ENCODE data around the gene HAPLN2. TPM values are rescaled to one million over a fixed set of nuclear protein-coding genes. Genes with fewer than 3 reads are reported as not detected.
A peak's percentile ranks its signal among the peaks of the same experiment; 100 is the strongest.

The HAPLN2 gene
- total and polyA plus RNA-seq, 2 experiments from 2014 or later, result 8.5 to 19.0 TPM

- no peaks in the 10 kb centered on the region for H3K36me3 ChIP-seq
- no peak for TF ChIP-seq CTCF (IDR thresholded peaks at IDR 0.05; ENCODE audit: low read depth, low read length)
- H3K27me3 ChIP-seq, result peaks cover 55% of the 10 kb centered on the region
- no peak overlapping the region for H3K27ac ChIP-seq
- no peak overlapping the region for H3K4me3 ChIP-seq
- H3K9me3 ChIP-seq (ENCODE audit: low read depth), result no peaks in the 10 kb centered on the region
- no peak for DNase-seq (ENCODE audit: low read depth in 1 of 2, low spot score in 1 of 2)
- H3K4me1 ChIP-seq (ENCODE audit: low read depth), result no peaks in the 10 kb centered on the region
These were observed 13.1 kb downstream of the HAPLN2 start for GRCh38 chr1:156632355-156632754.

- Histone ChIP-seq H3K36me3 (no peaks in the 10 kb centered on the region), H3K9me3 (ENCODE audit: low read depth) (no peaks in the 10 kb centered on the region), H3K27me3 (peaks cover 83% of the 10 kb centered on the region), H3K4me1 (ENCODE audit: low read depth) (no peaks in the 10 kb centered on the region), H3K4me3 (no peak overlapping the region), H3K27ac (no peak overlapping the region)
- TF ChIP-seq CTCF (IDR thresholded peaks at IDR 0.05; ENCODE audit: low read depth, low read length), result no peak
- DNase-seq (ENCODE audit: low read depth in 1 of 2, low spot score in 1 of 2), result no peak
These were observed 19.2 kb downstream of the HAPLN2 start for GRCh38 chr1:156638189-156638985.

- Histone ChIP-seq H3K27me3 (peaks cover 83% of the 10 kb centered on the region), H3K36me3 (no peaks in the 10 kb centered on the region), H3K4me3 (no peak overlapping the region), H3K27ac (no peak overlapping the region), H3K4me1 (ENCODE audit: low read depth) (no peaks in the 10 kb centered on the region), H3K9me3 (ENCODE audit: low read depth) (no peaks in the 10 kb centered on the region)
- TF ChIP-seq CTCF (IDR thresholded peaks at IDR 0.05; ENCODE audit: low read depth, low read length), result no peak
- DNase-seq (ENCODE audit: low read depth in 1 of 2, low spot score in 1 of 2), result no peak
These were observed 20.4 kb downstream of the HAPLN2 start for GRCh38 chr1:156639601-156640101.

DNA sequence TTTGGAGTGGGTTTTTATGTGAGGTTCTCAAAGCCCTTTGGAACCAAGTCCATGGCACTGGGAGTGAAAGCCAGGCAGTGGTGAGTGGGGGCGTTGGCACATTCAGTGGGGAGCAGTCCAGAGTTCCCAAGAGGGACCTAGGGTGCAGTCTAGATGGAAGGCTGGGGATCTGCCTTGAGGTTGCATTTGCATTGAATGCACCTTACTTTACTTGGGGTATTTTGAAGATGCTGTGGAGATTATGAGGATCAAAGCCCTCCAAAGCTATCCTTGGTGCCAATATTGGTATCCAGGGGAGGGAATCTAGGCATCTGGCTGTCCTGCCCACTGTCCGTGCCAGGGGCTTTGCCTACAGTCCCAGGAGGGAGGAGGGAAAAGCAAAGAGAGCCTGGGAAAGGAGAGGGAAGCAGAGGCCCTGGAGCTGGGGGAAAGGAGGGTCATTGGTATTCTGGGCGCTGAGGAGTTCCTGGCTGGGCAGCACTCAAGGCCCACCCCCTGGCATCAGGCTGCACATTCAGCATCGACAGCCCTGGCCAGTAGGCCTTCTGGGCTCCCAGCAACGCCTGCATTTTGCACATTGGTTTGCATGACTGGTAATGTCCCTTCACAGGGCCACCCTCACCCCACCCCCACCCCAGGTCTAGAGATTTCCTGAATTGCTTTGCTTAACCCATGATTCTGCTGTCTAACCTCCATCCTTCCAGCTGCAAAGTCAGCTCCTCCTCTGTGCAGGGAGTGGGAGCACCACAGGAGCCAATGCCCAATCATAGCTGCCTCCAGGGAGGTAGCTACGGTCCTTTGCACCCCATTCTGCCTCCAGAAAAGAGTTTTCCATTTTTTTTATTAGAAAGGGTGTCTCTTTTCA lies 21.9 kb downstream of the HAPLN2 start:
- Histone ChIP-seq H3K4me3 (peak overlapping the region; percentile 34), H3K4me1 (ENCODE audit: low read depth) (no peaks in the 10 kb centered on the region), H3K27me3 (peaks cover 82% of the 10 kb centered on the region), H3K36me3 (no peaks in the 10 kb centered on the region), H3K27ac (no peak overlapping the region), H3K9me3 (ENCODE audit: low read depth) (no peaks in the 10 kb centered on the region)
- TF ChIP-seq CTCF (IDR thresholded peaks at IDR 0.05; ENCODE audit: low read depth, low read length), result no peak
- DNase-seq (ENCODE audit: low read depth in 1 of 2, low spot score in 1 of 2), result no peak

- Histone ChIP-seq H3K9me3 (ENCODE audit: low read depth) (no peaks in the 10 kb centered on the region), H3K36me3 (no peaks in the 10 kb centered on the region), H3K27ac (no peak within 1 kb of the TSS), H3K4me3 (peak within 1 kb of the TSS; percentile 34), H3K4me1 (ENCODE audit: low read depth) (no peaks in the 10 kb centered on the region), H3K27me3 (peaks cover 84% of the 10 kb centered on the region)
- TF ChIP-seq CTCF (IDR thresholded peaks at IDR 0.05; ENCODE audit: low read depth, low read length), result no peak
- DNase-seq (ENCODE audit: low read depth in 1 of 2, low spot score in 1 of 2), result peak; percentile 54 to 83
These were observed 22.6 kb downstream of the HAPLN2 start, which contains the start of gene BCAN for GRCh38 chr1:156641761-156642264. Gene BCAN, plus strand, starts transcription at chr1:156642117. Its CDS starts 3,938 bp downstream, at chr1:156646055.
